ENCODE results near the gene PADI4. TPM values are rescaled to one million over a fixed set of nuclear protein-coding genes. Genes with fewer than 3 reads are reported as not detected.

PADI4 gene
- total and polyA plus RNA-seq, 2 donors (not counting 3 experiments of a cell fraction or from before 2014, with no cell fraction given): not detected

GRCh38 chr1:17296086-17296485 lies 11.9 kb upstream of the PADI4 start:
- Histone ChIP-seq H3K79me2 (ENCODE audit: control insufficient read depth, insufficient read depth, low read length) (no peaks in the 10 kb centered on the region), H2AFZ (ENCODE audit: low read depth, low read length) (no peak overlapping the region), H3K4me2 (ENCODE audit: insufficient read depth, low read length) (no peak overlapping the region), H3K4me1 (ENCODE audit: control insufficient read depth, extremely low read depth, insufficient read depth, low read length) (no peaks in the 10 kb centered on the region), H3K9ac (replicated peaks; ENCODE audit: extremely low read depth, insufficient read depth, low read length) (no peak overlapping the region), H4K20me1 (replicated peaks; ENCODE audit: control insufficient read depth, extremely low read depth, insufficient read depth, low read length) (no peaks in the 10 kb centered on the region), H3K36me3 (ENCODE audit: control insufficient read depth in 2 of 2, extremely low read depth in 1 of 2, insufficient read depth in 2 of 2, low read length in 2 of 2) (no peaks in the 10 kb centered on the region), H3K9me1 (replicated peaks; ENCODE audit: control insufficient read depth, extremely low read depth, insufficient read depth, low read length) (no peaks in the 10 kb centered on the region), H3K27ac (ENCODE audit: insufficient read depth, low read depth, low read length) (no peak overlapping the region), H3K27me3 (ENCODE audit: control insufficient read depth in 2 of 2, insufficient read depth in 2 of 2, low read length in 2 of 2) (no peaks in the 10 kb centered on the region), H3K9me3 (replicated peaks; ENCODE audit: control insufficient read depth, insufficient read depth, low read length) (no peaks in the 10 kb centered on the region), H3K4me3 (replicated peaks in 1 of 3; ENCODE audit: insufficient read depth in 1 of 3, low read depth in 1 of 3, low read length in 3 of 3) (no peak overlapping the region)
- intact Hi-C loops (cut with micrococcal nuclease): no loop called here
- TF ChIP-seq EZH2 (IDR thresholded peaks at IDR 0.05; ENCODE audit: borderline replicate concordance, low read depth, low read length, severe bottlenecking) (no peak), FOS (IDR thresholded peaks at IDR 0.05; ENCODE audit: borderline replicate concordance, insufficient read depth, low read length) (no peak), POLR2A (IDR thresholded peaks at IDR 0.05; ENCODE audit: low read depth, low read length) (no peak), CTCF (IDR thresholded peaks at IDR 0.05; ENCODE audit: extremely low read depth in 1 of 2, insufficient read depth in 1 of 2, low read depth in 1 of 2, low read length in 2 of 2) (no peak), MAX (IDR thresholded peaks at IDR 0.05; ENCODE audit: insufficient read depth, insufficient read length) (no peak), MYC (IDR thresholded peaks at IDR 0.05; ENCODE audit: low read depth, low read length) (no peak), JUN (IDR thresholded peaks at IDR 0.05; ENCODE audit: borderline replicate concordance, insufficient read depth, insufficient read length, low read depth) (no peak)
- CTCF ChIA-PET: no interaction called here
- POLR2A ChIA-PET: no interaction called here
- FAIRE-seq (no peak), DNase-seq (ENCODE audit: low read depth, low spot score) (no peak)
- no TSS peak for BruUV-seq (replicated peaks)
- dilution Hi-C loops (cut with MboI; ENCODE audit: extremely low pct_ligation_motif_present, low sequenced_read_pairs): no loop called here
